OCI-LY1 (cell line): ENCODE results near the gene PTPRZ1.

Experiments
- CTCF ChIP-seq: fragments of 200-600 bp; sonication (generic), shearing (Covaris generic); IDR thresholded peaks from 2 replicates; pipeline ENCODE4 v1.5.1; 2017; ENCODE audit warnings: mild to moderate bottlenecking, antibody characterized with exemption, low read length, moderate library complexity, mixed read lengths
- EZH2 ChIP-seq: fragments of 200-600 bp; sonication (generic), shearing (Covaris generic); IDR thresholded peaks from 2 replicates; pipeline ENCODE4 v1.8.0; 2017; ENCODE audit warnings: borderline replicate concordance, mixed run types, mild to moderate bottlenecking, antibody characterized with exemption, low read length, moderate library complexity, mixed read lengths

- no peak for TF ChIP-seq CTCF
- no peak for TF ChIP-seq EZH2
These were observed 88.3 kb downstream of the PTPRZ1 start for GRCh38 chr7:121961089-121961867.
